A549 (cell line): ENCODE measurements around the gene TGFBR3L. TPM values are rescaled to one million over a fixed set of nuclear protein-coding genes. Genes with fewer than 3 reads are reported as not detected.
A peak's percentile ranks its signal among the peaks of the same experiment; 100 is the strongest.

Experiments used
- ATAC-seq, 2 experiments: fragments of 200-7000 bp in 1 of 2; fragments of >200 bp in 1 of 2; cut with Nextera tagmentation in 1 of 2; cut with Tn5 transposase in 1 of 2; 3 replicates each; pipeline versions ENCODE4 v1.8.0 to v1.9.1; 2018 to 2020; ENCODE audit warnings: mild to moderate bottlenecking in 1 of 2, moderate library complexity in 1 of 2
- CTCF ChIA-PET: fragments of 300-600 bp; sonication (Branson Sonifier 250); formaldehyde crosslinking; extraction: SDS; loops from one replicate; lab custom pipeline; 2021; ENCODE audit warnings: antibody characterized with exemption, inconsistent platforms; lab: Yijun Ruan, JAX
- POLR2A ChIA-PET: fragments of 350-600 bp; formaldehyde crosslinking; extraction: SDS; loops from one replicate; lab custom pipeline; 2021; ENCODE audit warnings: antibody characterized with exemption, inconsistent platforms; lab: Yijun Ruan, JAX
- DNase-seq, 2 experiments: peaks; one replicate each; pipeline versions ENCODE4 v3.0.0 to v3.0.0-alpha.2; 2011 to 2016; ENCODE audit warnings: low read depth in 1 of 2, low spot score in 1 of 2
- FAIRE-seq: peaks from 2 replicates; lab custom pipeline; 2011; peaks lifted over from hg19 to GRCh38; lab: Jason Lieb, UNC
- H3K27ac ChIP-seq, 2 experiments: fragments of >200 bp; sonication (Bioruptor Twin); formaldehyde crosslinking; 3 replicates each; pipeline ENCODE4 v1.5.1; 2016 to 2017
- H3K4me1 ChIP-seq: fragments of >200 bp; sonication (Bioruptor Twin); formaldehyde crosslinking; 3 replicates; pipeline ENCODE4 v1.6.1; 2016
- H3K4me2 ChIP-seq: fragments of >200 bp; sonication (Bioruptor Twin); formaldehyde crosslinking; 3 replicates; pipeline ENCODE4 v1.6.1; 2016
- H3K4me3 ChIP-seq: fragments of >200 bp; sonication (Bioruptor Twin); formaldehyde crosslinking; 3 replicates; pipeline ENCODE4 v1.5.1; 2016
- H3K9me3 ChIP-seq: fragments of >200 bp; sonication (Bioruptor Twin); formaldehyde crosslinking; 3 replicates; pipeline ENCODE4 v1.6.1; 2016
- ATOH8 ChIP-seq: fragments of 250-450 bp; sonication (Bioruptor Pico); IDR thresholded peaks from 2 replicates; pipeline ENCODE4 v1.5.0; 2020; ENCODE audit warnings: low read depth, mild to moderate bottlenecking, moderate library complexity
- BHLHE40 ChIP-seq: IDR thresholded peaks from 2 replicates; pipeline ENCODE4 v1.6.1; 2012; ENCODE audit warnings: low read depth, low read length, inconsistent platforms
- E2F6 ChIP-seq: IDR thresholded peaks from 2 replicates; pipeline ENCODE4 v1.6.1; 2012; ENCODE audit warnings: low read depth, borderline replicate concordance
- EHMT2 ChIP-seq: fragments of 200-600 bp; sonication (generic); IDR thresholded peaks from 2 replicates; pipeline ENCODE4 v1.6.1; 2016; ENCODE audit warnings: antibody characterized with exemption, low read depth, mild to moderate bottlenecking, moderate library complexity
- ELK1 ChIP-seq: fragments of 150-350 bp; IDR thresholded peaks from 2 replicates; pipeline ENCODE4 v1.6.1; 2014; ENCODE audit warnings: low read depth, mild to moderate bottlenecking, low read length
- FOXS1 ChIP-seq: fragments of 250-450 bp; sonication (Bioruptor Pico); IDR thresholded peaks from 2 replicates; pipeline ENCODE4 v1.5.0; 2020; ENCODE audit warnings: mild to moderate bottlenecking, moderate library complexity
- GATA3 ChIP-seq: IDR thresholded peaks from 2 replicates; pipeline ENCODE4 v1.6.1; 2012; ENCODE audit warnings: borderline replicate concordance
- HDAC2 ChIP-seq: fragments of 200-600 bp; sonication (generic); IDR thresholded peaks from 2 replicates; pipeline ENCODE4 v1.6.1; 2016
- HES2 ChIP-seq: fragments of >200 bp; sonication (Bioruptor Twin); formaldehyde crosslinking; IDR thresholded peaks from 2 replicates; pipeline ENCODE4 v1.6.1; 2016
- HOXB13 ChIP-seq: fragments of 250-450 bp; sonication (Bioruptor Pico); IDR thresholded peaks from 2 replicates; pipeline ENCODE4 v1.5.0; 2020; ENCODE audit warnings: low read depth, mild to moderate bottlenecking, moderate library complexity
- JUNB ChIP-seq: fragments of >200 bp; sonication (Bioruptor Twin); formaldehyde crosslinking; IDR thresholded peaks from 2 replicates; pipeline ENCODE4 v1.6.1; 2016
- KDM1A ChIP-seq: fragments of 200-600 bp; sonication (generic); IDR thresholded peaks from 2 replicates; pipeline ENCODE4 v1.6.1; 2016; ENCODE audit warnings: low read depth, mild to moderate bottlenecking
- KDM5A ChIP-seq: fragments of 200-600 bp; sonication (generic); IDR thresholded peaks from 2 replicates; pipeline ENCODE4 v1.6.1; 2016; ENCODE audit warnings: antibody characterized with exemption, mild to moderate bottlenecking
- MAFK ChIP-seq: fragments of 450-650 bp; IDR thresholded peaks from 2 replicates; pipeline ENCODE4 v1.6.1; 2014; ENCODE audit not compliant: partially characterized antibody
- MAZ ChIP-seq: fragments of 150-350 bp; IDR thresholded peaks from 2 replicates; pipeline ENCODE4 v1.6.1; 2014; ENCODE audit warnings: antibody characterized with exemption, low read depth, low read length, borderline replicate concordance
- NFE2L2 ChIP-seq: fragments of 150-350 bp; conservative IDR thresholded peaks from 2 replicates; pipeline ENCODE4 v1.6.1; 2014; ENCODE audit warnings: low read length
- NPAS2 ChIP-seq: fragments of 250-450 bp; sonication (Bioruptor Pico); IDR thresholded peaks from 2 replicates; pipeline ENCODE4 v1.8.0; 2022; ENCODE audit warnings: mild to moderate bottlenecking, moderate library complexity, borderline replicate concordance
- PBX3 ChIP-seq: IDR thresholded peaks from 2 replicates; pipeline ENCODE4 v1.6.1; 2012
- PHF8 ChIP-seq: fragments of 200-600 bp; sonication (generic); IDR thresholded peaks from 2 replicates; pipeline ENCODE4 v1.6.1; 2016; ENCODE audit warnings: low read depth, mild to moderate bottlenecking, antibody characterized with exemption, moderate library complexity, borderline replicate concordance
- POLR2A ChIP-seq: IDR thresholded peaks from 2 replicates; pipeline ENCODE4 v1.6.1; 2012; ENCODE audit warnings: mild to moderate bottlenecking, low read length
- RAD21 ChIP-seq, 2 experiments: fragments of >200 bp in 1 of 2; sonication (Bioruptor Twin) in 1 of 2; formaldehyde crosslinking in 1 of 2; IDR thresholded peaks in 1 of 2; conservative IDR thresholded peaks in 1 of 2; 2 replicates in 1 of 2; 3 replicates in 1 of 2; pipeline ENCODE4 v1.6.1; 2012 to 2018; ENCODE audit warnings: inconsistent platforms in 1 of 2
- TFCP2L1 ChIP-seq: fragments of 250-450 bp; sonication (Bioruptor Pico); IDR thresholded peaks from 2 replicates; pipeline ENCODE4 v1.5.0; 2021; ENCODE audit warnings: mild to moderate bottlenecking
- WGBS: methylation state at CpG from one replicate; pipeline ENCODE4 v1.1.6; 2017; ENCODE audit errors: missing lambda C conversion rate; 5-methylcytosine and 5-hydroxymethylcytosine counted together
- polyA plus RNA-seq, 4 experiments: library from polyadenylated mRNA; depleted of rRNA in 3 of 4; stranded (reverse); fragments of >200 nt; fragmentation: RNase III in 1 of 4; extraction: RNeasy Plus Mini Kit Qiagen cat#74134 plus additional on column Dnase treatment in 1 of 4; gene quantifications; 2 replicates in 3 of 4; 3 replicates in 1 of 4; pipeline ENCODE4 v1.2.3, GENCODE V29; 2011 to 2017

TGFBR3L gene
- polyA plus RNA-seq, 2 of the 4 experiments (the other 2 are of a cell fraction): 0.21 to 1.2 TPM

GRCh38 chr19:7934766-7935165 lies 20.1 kb downstream of the TGFBR3L start:
- FAIRE-seq: no peak
- Histone ChIP-seq H3K9me3 (no peaks in the 10 kb centered on the region), H3K4me2 (no peak overlapping the region), H3K27ac (no peak overlapping the region), H3K4me1 (no peaks in the 10 kb centered on the region; the same call in 2 of the 3 replicates), H3K4me3 (no peak overlapping the region)
- no peak for DNase-seq
- ATAC-seq: no peak
- CTCF ChIA-PET: interaction anchor here (1.8 kb wide), 1 partner anchor 9 kb away, joined by 7 read pairs; the partner anchor contains the start of gene TIMM44
- no peak for TF ChIP-seq POLR2A
- no peak for TF ChIP-seq MAZ
- no peak for TF ChIP-seq KDM5A
- no peak for TF ChIP-seq TFCP2L1 (CRISPR knock-in tag)
- TF ChIP-seq BHLHE40: no peak
- no peak for TF ChIP-seq MAFK
- POLR2A ChIA-PET: interaction anchor here (0.6 to 1.4 kb wide), 2 partner anchors 9 to 15 kb away, joined by 3 to 5 read pairs; partner anchors contain the start of genes SNAPC2 and TIMM44
- 88% methylated on average over 21 of the region's 21 CpGs for WGBS

- POLR2A ChIA-PET: no interaction called here
- DNase-seq (no peak), ATAC-seq (no peak), FAIRE-seq (no peak)
- Histone ChIP-seq H3K4me1 (peaks cover 8% of the 10 kb centered on the region; the same call in 1 of the 3 replicates), H3K4me2 (no peak overlapping the region), H3K27ac (no peak overlapping the region), H3K4me3 (no peak overlapping the region)
- 96% methylated on average over 10 of the region's 13 CpGs for WGBS
- CTCF ChIA-PET: interaction anchor here (0.9 to 7.3 kb wide), 4 partner anchors 10 to 72 kb away, joined by 3 to 56 read pairs (median 4); partner anchors contain the start of gene CTXN1
- TF ChIP-seq MAZ: no peak
- TF ChIP-seq HDAC2: no peak
- TF ChIP-seq JUNB: no peak
- TF ChIP-seq NFE2L2: no peak
- no peak for TF ChIP-seq HOXB13 (CRISPR knock-in tag)
- TF ChIP-seq, all 56 proteins: peak for 0
- no peaks in the 10 kb centered on the region for H3K9me3 ChIP-seq
Observed at GRCh38 chr19:7940841-7941240, 26.2 kb downstream of the TGFBR3L start.

- CTCF ChIA-PET: interaction anchor here (0.8 to 7.3 kb wide), 4 partner anchors 11 to 73 kb away, joined by 3 to 56 read pairs (median 4); no protein-coding TSS in a partner anchor
- H3K4me1 ChIP-seq: peaks cover 8% of the 10 kb centered on the region; the same call in 1 of the 3 replicates
- 93% methylated on average over 19 of the region's 19 CpGs for WGBS
- TF ChIP-seq ATOH8: no peak
- TF ChIP-seq TFCP2L1 (CRISPR knock-in tag): no peak
- no peak for TF ChIP-seq NPAS2 (CRISPR knock-in tag)
- TF ChIP-seq, all 56 proteins: peak for 0
- H3K9me3 ChIP-seq: no peaks in the 10 kb centered on the region
- H3K27ac ChIP-seq: peak overlapping the region in 1 of 2 experiments; percentile 100; a peak in 3 of 6 replicates
- POLR2A ChIA-PET: no interaction called here
- ATAC-seq (no peak), FAIRE-seq (no peak), DNase-seq (no peak)
- peak overlapping the region; percentile 92 for H3K4me3 ChIP-seq
- peak overlapping the region; percentile 81 for H3K4me2 ChIP-seq
Observed at GRCh38 chr19:7941895-7942596, 27.4 kb downstream of the TGFBR3L start.

- Histone ChIP-seq H3K27ac (peak overlapping the region; percentile 99 to 100), H3K4me3 (peak overlapping the region; percentile 92), H3K9me3 (no peaks in the 10 kb centered on the region; the same call in 2 of the 3 replicates), H3K4me2 (peak overlapping the region; percentile 81), H3K4me1 (peaks cover 8% of the 10 kb centered on the region; the same call in 1 of the 3 replicates)
- TF ChIP-seq HES2 (no peak), RAD21 (conservative IDR thresholded peaks at IDR 0.05 in 1 of 2, IDR thresholded peaks at IDR 0.05 in 1 of 2) (no peak), PHF8 (no peak; the same call in 1 of the 2 replicates), KDM5A (no peak), EHMT2 (no peak), TFCP2L1 (CRISPR knock-in tag) (no peak), PBX3 (no peak), ELK1 (no peak), GATA3 (no peak), FOXS1 (no peak), E2F6 (no peak), POLR2A (no peak), KDM1A (no peak)
- DNase-seq (no peak), ATAC-seq (peak; percentile 22 to 51; a peak in 3 of 6 replicates), FAIRE-seq (no peak)
- ChIA-PET POLR2A (interaction anchor here (0.5 to 2.7 kb wide), 12 partner anchors 8 to 319 kb away, joined by 3 to 20 read pairs (median 4); partner anchors contain the start of genes ELAVL1 and SNAPC2), CTCF (interaction anchor here (0.5 to 7.3 kb wide), 21 partner anchors 8 to 1002 kb away, joined by 3 to 64 read pairs (median 8); partner anchors contain the start of genes ELAVL1, PET100, SNAPC2 and XAB2)
- 3% methylated on average over 28 of the region's 33 CpGs for WGBS
Observed at GRCh38 chr19:7942981-7943443, 28.4 kb downstream of the TGFBR3L start.
